ENCODE measurements around the gene DIRAS1. TPM values are rescaled to one million over a fixed set of nuclear protein-coding genes. Genes with fewer than 3 reads are reported as not detected.

The DIRAS1 gene
- total and polyA plus RNA-seq, 2 of the 8 experiments (the other 6 are each of a cell fraction or from before 2014, with no cell fraction given): 20.2 to 22.3 TPM

DNA sequence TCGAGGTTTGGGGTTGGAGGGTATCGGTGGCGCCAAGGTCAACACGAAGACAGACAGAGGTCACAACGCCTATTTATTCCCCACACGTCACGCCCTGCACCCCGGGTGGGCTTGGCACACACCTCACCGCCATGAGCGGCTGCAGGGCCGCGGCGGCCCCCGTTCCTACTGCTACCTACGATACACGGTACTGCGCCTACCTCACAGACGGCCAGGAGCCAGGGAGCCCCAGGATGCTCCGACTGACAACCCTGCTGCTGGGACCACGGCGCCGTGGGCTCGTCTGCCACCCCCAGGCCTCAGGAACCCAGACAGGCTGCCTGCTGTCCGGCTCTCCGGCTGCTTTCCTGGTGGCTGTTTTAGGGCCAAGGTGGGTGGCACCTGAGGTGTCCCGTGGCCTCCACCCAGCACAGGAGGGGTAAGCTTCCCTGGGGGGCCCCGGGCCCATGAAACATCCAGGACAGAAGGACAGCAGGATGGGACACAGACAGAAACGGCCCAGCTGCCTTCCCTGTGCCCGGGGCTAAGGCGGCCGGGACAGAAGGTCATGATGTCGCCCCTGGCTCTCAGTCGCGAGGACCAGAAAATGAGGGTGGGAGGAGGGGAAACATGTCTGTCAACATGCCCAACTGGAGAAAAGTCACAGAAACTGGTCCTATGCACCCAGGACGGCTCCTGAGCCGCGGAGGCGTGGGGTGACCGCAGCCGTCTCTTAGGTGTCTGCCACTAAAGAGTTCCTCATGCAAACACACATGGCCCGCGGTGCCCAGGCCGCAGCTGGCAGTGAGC lies 33.7 kb upstream of the DIRAS1 start:
- H3K36me3 ChIP-seq (ENCODE audit: control insufficient read depth in 2 of 4, insufficient read depth in 4 of 4, low read length in 3 of 4): peaks cover 11 to 44% (median 31%) of the 10 kb centered on the region in 4 experiments
- CTCF ChIA-PET (ENCODE audit: partially characterized antibody): interaction anchor here (0.8 to 9.8 kb wide), 3 partner anchors 10 to 107 kb away, joined by 3 to 117 read pairs (median 5); no protein-coding TSS in a partner anchor

More for the DNA sequence above, 33.7 kb upstream of the DIRAS1 start:
- H2BK12ac ChIP-seq (ENCODE audit: low read depth, low read length): no peak overlapping the region
- H3K4me3 ChIP-seq (ENCODE audit: extremely low read depth in 1 of 4, insufficient read depth in 2 of 4, low read depth in 3 of 4, low read length in 4 of 4): no peak overlapping the region
- H4K5ac ChIP-seq (ENCODE audit: insufficient read length, low read depth, low read length): no peak overlapping the region
- H3K9me3 ChIP-seq (ENCODE audit: insufficient read depth in 2 of 2, low read depth in 1 of 2, low read length in 1 of 2): no peaks in the 10 kb centered on the region
- H3K79me2 ChIP-seq (ENCODE audit: control insufficient read depth in 1 of 2, insufficient read depth in 2 of 2, low read length in 2 of 2): no peaks in the 10 kb centered on the region
- no peak overlapping the region for H2BK120ac ChIP-seq (replicated peaks; ENCODE audit: low read depth, low read length)
- no peak for DNase-seq (ENCODE audit: low read depth in 1 of 2, low spot score in 2 of 2)
- no peak overlapping the region for H2AFZ ChIP-seq (ENCODE audit: low read length)
- H3K56ac ChIP-seq (replicated peaks; ENCODE audit: insufficient read length, low read depth, low read length): no peak overlapping the region
- no peak for FAIRE-seq
- no peaks in the 10 kb centered on the region for H3K4me1 ChIP-seq (replicated peaks in 1 of 4; ENCODE audit: control insufficient read depth in 3 of 4, insufficient read depth in 4 of 4, low read length in 3 of 4)
- 92% methylated on average over 40 of the region's 43 CpGs; no CpG with 5 or more reads in 1 of the 2 experiments for WGBS, 2 experiments (ENCODE audit: extremely low coverage in 1 of 2, insufficient coverage in 1 of 2, insufficient read length in 1 of 2, insufficient replicate concordance in 2 of 2, low coverage in 1 of 2, low lambda C conversion rate in 2 of 2, missing lambda C conversion rate in 1 of 2)
- no peak overlapping the region for H3K23ac ChIP-seq (ENCODE audit: insufficient read length)
- H2AK5ac ChIP-seq (ENCODE audit: low read depth, low read length): no peak overlapping the region
- H2BK5ac ChIP-seq (ENCODE audit: low read depth, low read length): no peak overlapping the region
- H2BK15ac ChIP-seq (ENCODE audit: low read length): no peak overlapping the region
- H3K27me3 ChIP-seq (replicated peaks in 1 of 4; ENCODE audit: control insufficient read depth in 3 of 4, extremely low read depth in 1 of 4, insufficient read depth in 3 of 4, low read length in 3 of 4): no peaks in the 10 kb centered on the region
- H3K27ac ChIP-seq (ENCODE audit: low read depth, low read length): no peak overlapping the region
- no peak overlapping the region for H2BK20ac ChIP-seq (ENCODE audit: low read length)
- H3K14ac ChIP-seq (ENCODE audit: insufficient read length): no peak overlapping the region
- H4K8ac ChIP-seq (ENCODE audit: extremely low read depth, insufficient read depth, low read length): no peak overlapping the region
- H4K20me1 ChIP-seq (replicated peaks in 1 of 2; ENCODE audit: control insufficient read depth in 1 of 2, insufficient read depth in 2 of 2, low read length in 2 of 2): peaks cover 0 to 10% of the 10 kb centered on the region in 2 experiments
- H3K23me2 ChIP-seq (ENCODE audit: low read depth, low read length): no peaks in the 10 kb centered on the region
- TF ChIP-seq SIRT6 (IDR thresholded peaks at IDR 0.05; ENCODE audit: low read length) (no peak), SIN3A (conservative IDR thresholded peaks at IDR 0.05 in 1 of 2, IDR thresholded peaks at IDR 0.05 in 1 of 2; ENCODE audit: low read depth in 1 of 2, low read length in 2 of 2) (no peak), USF2 (IDR thresholded peaks at IDR 0.05; ENCODE audit: low read length) (no peak), GTF2F1 (IDR thresholded peaks at IDR 0.05; ENCODE audit: borderline replicate concordance, low read depth, low read length) (no peak), CHD2 (IDR thresholded peaks at IDR 0.05; ENCODE audit: low read length) (no peak), RBBP5 (IDR thresholded peaks at IDR 0.05; ENCODE audit: borderline replicate concordance, low read depth, low read length) (no peak), NANOG (IDR thresholded peaks at IDR 0.05; ENCODE audit: insufficient read depth, low read depth, low read length, poor library complexity, severe bottlenecking) (no peak), POLR2A (IDR thresholded peaks at IDR 0.05; ENCODE audit: control extremely low read depth in 1 of 2, low read depth in 2 of 2, low read length in 2 of 2) (no peak), PHF8 (conservative IDR thresholded peaks at IDR 0.05; ENCODE audit: low read depth, low read length) (no peak)
- no peak overlapping the region for H3K4ac ChIP-seq (replicated peaks; ENCODE audit: insufficient read length, low read depth, low read length)
- H3K4me2 ChIP-seq (ENCODE audit: insufficient read depth in 1 of 2, low read depth in 2 of 2, low read length in 2 of 2): no peak overlapping the region
- no peak overlapping the region for H3K9ac ChIP-seq (replicated peaks in 1 of 4; ENCODE audit: extremely low read depth in 1 of 4, low read depth in 3 of 4, low read length in 3 of 4)
- POLR2A ChIA-PET (ENCODE audit: partially characterized antibody): interaction anchor here (0.6 kb wide), 1 partner anchor 506 kb away, joined by 3 read pairs; no protein-coding TSS in a partner anchor
- no peak overlapping the region for H3K18ac ChIP-seq (ENCODE audit: extremely low read depth, low read length)
- H4K91ac ChIP-seq (replicated peaks; ENCODE audit: insufficient read length, low read length): no peak overlapping the region
- no peaks in the 10 kb centered on the region for H3K79me1 ChIP-seq (ENCODE audit: low read depth, low read length)

Data from H1 (cell line).